HG03342 (cell line): ENCODE results near the gene PAX9.

Source experiments
- ATAC-seq: cut with Tn5 transposase; IDR thresholded peaks from one replicate; pipeline ENCODE4 v1.9.1; 2021; ENCODE audit warnings: mild to moderate bottlenecking, moderate library complexity; ENCODE audit not compliant: unreplicated experiment

Gene PAX9

DNA sequence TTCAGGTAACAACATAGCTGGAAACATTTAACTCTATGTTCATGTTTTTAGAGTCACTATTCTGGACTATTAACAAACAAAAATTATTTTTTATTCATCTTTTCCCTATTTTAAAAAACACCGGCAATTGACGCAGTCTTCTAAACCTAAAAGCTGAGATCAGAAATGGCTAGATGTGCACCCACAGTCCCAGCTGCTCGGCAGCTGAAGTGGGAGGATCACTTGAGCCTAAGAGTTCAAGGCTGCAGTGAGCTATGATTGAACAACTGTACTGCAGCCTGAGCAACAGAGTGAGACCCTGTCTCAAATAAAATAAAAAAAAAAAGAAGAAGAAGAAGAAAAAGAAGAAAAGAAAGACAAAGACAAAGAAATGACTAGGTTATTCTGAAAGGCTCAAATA, 64.5 kb downstream of the PAX9 start:
- ATAC-seq = no peak
